HG03571 (cell line): ENCODE measurements around the gene THSD4.
A peak's percentile ranks its signal among the peaks of the same experiment; 100 is the strongest.

Experiments used
- ATAC-seq: cut with Tn5 transposase; IDR thresholded peaks from one replicate; pipeline ENCODE4 v1.9.1; 2021; ENCODE audit not compliant: unreplicated experiment

THSD4 gene

GRCh38 chr15:71096676-71097075 lies 18.6 kb upstream of the THSD4 start:
- no peak for ATAC-seq

GRCh38 chr15:71097890-71098289 lies 17.4 kb upstream of the THSD4 start:
- no peak for ATAC-seq

GRCh38 chr15:71098920-71099319 lies 16.4 kb upstream of the THSD4 start:
- no peak for ATAC-seq

DNA sequence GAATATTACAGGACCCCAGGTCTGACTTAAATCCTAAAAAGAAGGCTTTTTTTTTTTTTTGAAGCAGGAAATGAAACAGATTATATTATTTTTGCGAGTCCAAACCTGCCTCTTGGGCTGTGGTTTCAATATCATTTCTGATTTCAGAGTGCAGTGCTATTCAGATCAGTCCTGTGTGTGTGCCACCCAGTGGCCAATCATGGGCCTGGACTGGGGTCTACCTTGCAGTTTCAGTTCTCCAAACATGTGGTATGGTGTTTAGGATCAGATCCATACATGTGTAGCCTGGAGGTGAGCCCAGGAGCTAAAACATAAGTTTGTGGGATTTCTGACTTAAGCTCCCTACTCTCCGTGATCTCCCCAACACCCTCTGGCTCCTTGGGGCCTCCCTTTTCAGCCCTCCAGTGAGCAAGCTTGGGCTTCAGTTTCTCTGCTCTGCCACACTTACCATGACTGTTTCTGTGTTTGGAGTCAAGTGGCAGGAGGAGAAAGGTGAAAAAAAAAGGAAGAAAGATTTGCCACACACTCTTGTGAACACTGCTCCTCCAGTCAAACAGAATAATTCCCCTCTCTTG lies 12.1 kb upstream of the THSD4 start:
- peak; percentile 68 for ATAC-seq

DNA sequence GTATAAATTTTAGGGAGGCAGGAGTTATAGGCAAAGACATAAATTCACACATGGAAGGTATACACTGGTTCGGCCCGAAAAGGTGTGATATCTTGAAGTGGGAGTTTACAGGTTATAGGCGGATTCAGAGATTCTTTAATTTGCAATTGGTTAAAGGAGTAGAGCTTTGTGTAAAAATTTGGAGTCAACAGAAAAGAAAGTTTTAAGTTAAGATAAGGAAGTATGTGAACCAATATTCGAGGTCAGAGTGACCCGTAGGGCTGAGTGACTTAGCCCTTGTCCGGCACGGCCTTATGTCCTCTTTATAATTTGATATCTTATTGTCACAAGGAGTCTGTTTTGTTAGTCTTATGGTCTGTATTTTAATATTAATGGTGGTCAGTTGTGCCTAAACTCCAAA lies 10.6 kb upstream of the THSD4 start:
- ATAC-seq: no peak

DNA sequence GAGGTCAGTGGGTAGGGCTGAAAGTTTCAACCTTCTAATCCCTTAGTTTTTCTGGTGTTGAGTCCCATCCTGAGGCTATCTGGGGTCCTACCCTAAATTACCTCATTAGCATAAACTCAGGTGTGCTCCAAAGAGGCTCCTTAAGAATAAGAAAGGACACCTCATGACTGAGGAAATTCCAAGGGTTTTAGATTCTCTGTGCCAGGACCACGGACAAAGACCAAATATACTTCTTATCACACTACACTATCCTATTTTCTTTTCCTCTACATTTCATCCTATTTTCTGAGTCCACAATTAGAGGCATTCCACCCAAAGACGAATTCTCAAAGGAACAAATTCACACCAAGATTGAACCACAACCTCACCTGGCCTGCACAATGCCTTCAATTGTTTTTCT lies 9.8 kb upstream of the THSD4 start:
- ATAC-seq: no peak

- no peak for ATAC-seq
These were observed 8.3 kb upstream of the THSD4 start for GRCh38 chr15:71106802-71107500.

- ATAC-seq: no peak
These were observed 7.8 kb upstream of the THSD4 start for GRCh38 chr15:71107501-71107815.

- ATAC-seq: no peak
These were observed 6.1 kb upstream of the THSD4 start for GRCh38 chr15:71109130-71109529.

DNA sequence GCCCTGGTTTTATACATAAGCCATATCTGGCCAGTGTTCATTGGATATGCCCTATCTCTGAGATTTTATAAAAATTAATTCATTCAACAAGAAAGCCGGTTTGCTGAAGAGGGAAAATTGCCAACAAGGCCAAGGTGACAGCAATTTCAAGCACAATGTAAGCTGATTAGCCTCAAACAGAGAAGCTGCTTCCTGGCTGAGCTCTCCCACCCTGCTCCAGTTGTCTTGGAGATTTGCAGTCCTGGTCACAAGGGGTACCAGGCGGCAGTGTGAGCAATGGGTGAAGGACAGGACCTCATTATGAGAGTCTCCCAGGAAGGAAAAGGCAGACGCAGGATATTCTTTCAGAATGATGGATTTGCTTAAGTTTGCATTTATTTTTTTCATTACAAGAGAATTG lies 5.4 kb upstream of the THSD4 start:
- ATAC-seq: no peak

- ATAC-seq: no peak
These were observed 4.7 kb upstream of the THSD4 start for GRCh38 chr15:71110405-71111180.

DNA sequence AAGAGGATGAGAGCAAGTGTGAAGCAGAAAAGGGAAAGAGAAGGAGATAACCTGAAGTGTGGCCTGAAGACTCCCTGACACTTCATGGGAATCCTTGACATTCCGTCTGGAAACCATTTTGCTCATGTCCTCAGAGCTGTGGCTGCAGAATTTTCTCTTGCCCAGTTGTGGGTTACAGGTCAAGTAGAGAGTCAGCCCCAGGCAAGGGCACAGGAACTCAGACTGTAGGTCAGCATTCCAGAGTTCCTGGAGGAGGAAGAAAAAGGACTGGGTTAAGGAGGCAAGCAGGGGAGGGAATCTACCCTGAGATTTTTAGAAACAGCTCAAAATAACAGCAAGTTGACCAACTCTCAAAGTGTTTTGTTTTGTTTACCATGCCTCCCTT lies 4.1 kb upstream of the THSD4 start:
- no peak for ATAC-seq

- ATAC-seq: no peak
These were observed 3.3 kb upstream of the THSD4 start for GRCh38 chr15:71111950-71112349.

DNA sequence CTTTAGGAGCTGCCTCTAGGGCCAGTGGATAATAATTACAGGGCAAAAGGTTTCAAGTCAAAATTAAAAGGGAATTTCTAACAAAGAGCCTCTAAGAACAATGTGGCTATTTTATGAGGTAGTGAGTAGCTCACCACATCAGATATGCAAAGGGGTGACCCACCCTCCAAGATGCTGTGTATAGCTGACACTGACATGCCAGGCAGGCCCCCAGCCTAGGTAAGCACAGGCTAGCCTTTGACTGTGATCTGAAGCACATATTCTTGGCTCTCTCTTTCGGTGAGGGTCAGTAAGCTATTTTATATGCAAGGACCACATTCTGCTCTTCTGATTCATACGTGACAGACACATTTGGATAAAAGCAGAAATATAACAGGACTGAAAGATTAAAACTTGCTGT lies 2.8 kb upstream of the THSD4 start:
- ATAC-seq: no peak

GRCh38 chr15:71114066-71114680 lies 1.1 kb upstream of the THSD4 start:
- no peak for ATAC-seq

DNA sequence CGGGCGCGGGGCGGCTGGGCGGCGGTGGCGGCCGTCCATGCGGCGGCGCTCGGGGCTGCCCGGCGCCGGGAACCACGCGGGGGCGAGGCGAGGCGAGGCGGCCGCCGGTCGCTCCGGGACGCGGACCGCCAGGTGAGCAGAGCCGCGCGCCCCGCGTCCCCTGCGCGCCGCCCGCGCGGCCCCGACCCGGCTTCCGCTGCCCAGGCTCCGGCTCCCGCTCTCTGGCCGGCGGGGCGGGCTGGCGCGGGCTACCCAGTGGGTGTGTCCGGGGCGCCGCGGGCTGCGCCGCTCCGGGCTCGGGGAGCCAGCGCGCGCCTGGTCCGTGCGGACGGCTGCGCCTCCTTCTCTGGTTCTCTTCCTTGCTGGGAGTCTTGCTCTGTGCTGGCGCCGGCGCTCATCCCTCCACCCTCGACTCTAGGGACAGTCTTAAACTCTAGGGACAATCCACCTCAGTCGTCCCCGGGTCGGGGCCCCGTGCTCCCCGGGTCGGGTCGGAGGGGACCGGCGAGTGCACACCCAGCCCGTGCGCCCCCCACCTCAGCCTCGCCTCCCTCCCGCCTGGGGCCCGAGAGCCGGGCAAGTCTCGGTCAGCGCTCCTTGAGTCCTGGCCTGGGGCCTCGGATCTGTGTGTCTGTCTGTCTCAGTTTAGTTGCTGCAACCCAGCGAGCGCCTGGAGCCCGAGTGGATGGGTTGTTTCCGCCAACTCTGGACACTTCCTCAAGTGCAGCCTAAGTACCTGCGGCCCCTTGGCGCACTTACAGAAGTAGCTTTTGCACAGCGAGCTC lies 488 bp downstream of the THSD4 start:
- ATAC-seq: peak; percentile 37

GRCh38 chr15:71116366-71116765 lies 1.1 kb downstream of the THSD4 start:
- ATAC-seq: no peak

DNA sequence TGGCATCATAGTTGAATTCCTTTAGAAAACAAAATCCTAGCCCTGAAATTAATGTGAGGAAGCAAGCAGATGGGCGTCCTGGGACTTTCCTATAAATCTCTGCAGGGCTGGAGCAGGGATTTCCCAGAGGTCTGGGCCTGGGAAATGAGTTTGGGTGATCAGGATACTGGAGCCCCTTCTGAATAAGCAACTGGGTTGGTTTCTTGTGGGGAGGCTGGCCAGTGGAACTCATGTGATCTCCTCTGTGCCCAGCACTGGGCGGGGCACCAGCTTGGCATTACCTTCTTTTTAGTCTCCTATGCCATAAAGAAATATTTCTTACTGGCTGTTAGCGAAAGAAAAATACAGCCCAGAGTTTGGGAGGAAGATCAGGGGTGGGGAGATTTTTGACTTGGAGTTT lies 1.7 kb downstream of the THSD4 start:
- no peak for ATAC-seq

DNA sequence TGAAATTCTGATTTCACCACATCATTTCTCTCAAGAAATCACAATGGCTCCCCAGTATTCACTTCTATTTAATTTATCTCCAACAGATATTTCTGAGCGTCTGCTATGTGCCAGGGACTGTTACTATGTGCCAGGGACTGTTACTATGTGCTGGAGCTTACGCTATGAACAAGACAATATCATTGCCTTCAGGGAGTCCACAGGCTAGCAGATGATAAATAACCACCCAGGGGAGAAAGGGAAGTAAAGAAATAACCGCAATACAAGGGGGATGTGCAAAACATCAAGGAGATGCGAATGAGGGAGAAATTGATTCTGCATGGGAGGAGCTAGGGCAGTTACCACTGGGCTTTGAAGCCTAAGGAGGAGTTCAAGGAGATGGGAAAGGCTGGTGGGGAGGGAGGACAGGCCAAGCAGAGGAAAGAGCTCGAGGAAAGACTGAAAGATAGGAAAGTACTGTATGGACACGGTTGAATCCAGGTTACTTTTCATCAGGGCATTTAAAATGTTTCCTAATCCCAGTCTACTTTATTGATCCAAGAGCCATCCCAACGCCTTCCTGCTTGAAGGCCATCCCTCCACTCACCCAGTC lies 2.5 kb downstream of the THSD4 start:
- ATAC-seq: no peak

DNA sequence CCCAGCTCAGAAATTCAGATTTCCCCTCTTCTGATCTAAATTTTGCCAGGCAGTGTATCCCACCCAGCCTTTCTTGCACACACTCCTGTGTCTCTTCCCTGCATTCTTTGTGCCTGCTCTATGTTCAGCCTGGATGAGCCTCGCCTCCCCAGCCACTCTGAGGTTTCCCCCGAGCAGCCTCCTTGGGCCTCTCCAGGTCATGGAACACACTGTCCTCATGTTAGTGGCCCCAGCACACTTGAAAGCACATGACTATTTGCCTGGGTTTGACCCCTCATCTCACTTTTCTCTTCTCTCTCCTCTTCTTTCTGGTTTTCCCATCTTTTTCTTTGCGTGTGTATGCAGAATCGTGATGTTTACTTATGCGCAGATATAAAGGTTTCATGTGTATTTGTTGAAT lies 3.1 kb downstream of the THSD4 start:
- no peak for ATAC-seq
